ENCODE measurements around the gene ACTR10. TPM values are rescaled to one million over a fixed set of nuclear protein-coding genes. Genes with fewer than 3 reads are reported as not detected.

ACTR10 gene
- total RNA-seq, 1 donor from 2014 or later: 98.7 TPM

- no peaks in the 10 kb centered on the region for H3K27me3 ChIP-seq (ENCODE audit: insufficient read depth, low read length)
- no peak overlapping the region for H3K27ac ChIP-seq (ENCODE audit: low read depth, low read length)
- DNase-seq (ENCODE audit: low read depth) (no peak), FAIRE-seq (no peak)
- no peak for TF ChIP-seq CTCF (IDR thresholded peaks at IDR 0.05; ENCODE audit: insufficient read depth, low read depth, low read length)
- TF ChIP-seq EZH2 (IDR thresholded peaks at IDR 0.05; ENCODE audit: insufficient read depth, low read length): no peak
- Mint-ChIP-seq H3K27ac (ENCODE audit: unreplicated experiment) (no peak overlapping the region), H3K4me1 (ENCODE audit: low read depth, unreplicated experiment) (peaks cover 15% of the 10 kb centered on the region), H3K4me3 (ENCODE audit: unreplicated experiment) (no peak overlapping the region), H3K36me3 (ENCODE audit: low read depth, unreplicated experiment) (peaks cover 2% of the 10 kb centered on the region), H3K27me3 (ENCODE audit: low read depth, unreplicated experiment) (no peaks in the 10 kb centered on the region), H3K9me3 (ENCODE audit: unreplicated experiment) (no peaks in the 10 kb centered on the region)
- H2AFZ ChIP-seq (ENCODE audit: low read depth, low read length): no peak overlapping the region
- no peaks in the 10 kb centered on the region for H3K79me2 ChIP-seq (ENCODE audit: insufficient read depth, low read length)
- no peak overlapping the region for H3K4me2 ChIP-seq (ENCODE audit: low read length)
- peaks cover 13% of the 10 kb centered on the region for H3K4me1 ChIP-seq (ENCODE audit: insufficient read depth, low read length)
- no peaks in the 10 kb centered on the region for H3K9me3 ChIP-seq (ENCODE audit: insufficient read depth, low read depth, low read length)
- H3K4me3 ChIP-seq (ENCODE audit: insufficient read depth, low read depth, low read length): no peak overlapping the region
- H3K9ac ChIP-seq (ENCODE audit: low read length): no peak overlapping the region
- H3K36me3 ChIP-seq (ENCODE audit: insufficient read depth, low read length): no peaks in the 10 kb centered on the region
- no peaks in the 10 kb centered on the region for H4K20me1 ChIP-seq (ENCODE audit: insufficient read depth, low read length)
These were observed 32.1 kb upstream of the ACTR10 start for GRCh38 chr14:58167891-58168290.

GRCh38 chr14:58171090-58171489 lies 28.9 kb upstream of the ACTR10 start:
- H2AFZ ChIP-seq (ENCODE audit: low read depth, low read length): peak overlapping the region; percentile 27
- DNase-seq (ENCODE audit: low read depth): peak; percentile 74
- H3K4me1 Mint-ChIP-seq (ENCODE audit: low read depth, unreplicated experiment): peaks cover 15% of the 10 kb centered on the region
- H3K9me3 Mint-ChIP-seq (ENCODE audit: unreplicated experiment): no peaks in the 10 kb centered on the region
- H3K4me3 Mint-ChIP-seq (ENCODE audit: unreplicated experiment): no peak overlapping the region
- TF ChIP-seq CTCF (IDR thresholded peaks at IDR 0.05; ENCODE audit: insufficient read depth, low read depth, low read length): no peak
- TF ChIP-seq EZH2 (IDR thresholded peaks at IDR 0.05; ENCODE audit: insufficient read depth, low read length): no peak
- H3K36me3 Mint-ChIP-seq (ENCODE audit: low read depth, unreplicated experiment): peaks cover 2% of the 10 kb centered on the region
- H3K9me3 ChIP-seq (ENCODE audit: insufficient read depth, low read depth, low read length): no peaks in the 10 kb centered on the region
- H3K27me3 ChIP-seq (ENCODE audit: insufficient read depth, low read length): no peaks in the 10 kb centered on the region
- peak; percentile 82 for FAIRE-seq
- H3K27ac ChIP-seq (ENCODE audit: low read depth, low read length): no peak overlapping the region
- peaks cover 6% of the 10 kb centered on the region for H3K4me1 ChIP-seq (ENCODE audit: insufficient read depth, low read length)
- peak overlapping the region; percentile 54 for H3K4me2 ChIP-seq (ENCODE audit: low read length)
- H3K79me2 ChIP-seq (ENCODE audit: insufficient read depth, low read length): no peaks in the 10 kb centered on the region
- no peaks in the 10 kb centered on the region for H3K27me3 Mint-ChIP-seq (ENCODE audit: low read depth, unreplicated experiment)
- H3K9ac ChIP-seq (ENCODE audit: low read length): no peak overlapping the region
- no peak overlapping the region for H3K4me3 ChIP-seq (ENCODE audit: insufficient read depth, low read depth, low read length)
- peak overlapping the region; percentile 70 for H3K27ac Mint-ChIP-seq (ENCODE audit: unreplicated experiment)
- no peaks in the 10 kb centered on the region for H4K20me1 ChIP-seq (ENCODE audit: insufficient read depth, low read length)
- no peaks in the 10 kb centered on the region for H3K36me3 ChIP-seq (ENCODE audit: insufficient read depth, low read length)

GRCh38 chr14:58177125-58177524 lies 22.8 kb upstream of the ACTR10 start:
- Mint-ChIP-seq H3K4me1 (ENCODE audit: low read depth, unreplicated experiment) (no peaks in the 10 kb centered on the region), H3K27ac (ENCODE audit: unreplicated experiment) (no peak overlapping the region), H3K36me3 (ENCODE audit: low read depth, unreplicated experiment) (no peaks in the 10 kb centered on the region), H3K9me3 (ENCODE audit: unreplicated experiment) (no peaks in the 10 kb centered on the region), H3K4me3 (ENCODE audit: unreplicated experiment) (no peak overlapping the region), H3K27me3 (ENCODE audit: low read depth, unreplicated experiment) (no peaks in the 10 kb centered on the region)
- Histone ChIP-seq H3K27me3 (ENCODE audit: insufficient read depth, low read length) (no peaks in the 10 kb centered on the region), H3K9ac (ENCODE audit: low read length) (no peak overlapping the region), H3K4me3 (ENCODE audit: insufficient read depth, low read depth, low read length) (no peak overlapping the region), H3K79me2 (ENCODE audit: insufficient read depth, low read length) (no peaks in the 10 kb centered on the region), H3K4me2 (ENCODE audit: low read length) (no peak overlapping the region), H3K4me1 (ENCODE audit: insufficient read depth, low read length) (no peaks in the 10 kb centered on the region), H3K36me3 (ENCODE audit: insufficient read depth, low read length) (no peaks in the 10 kb centered on the region), H3K27ac (ENCODE audit: low read depth, low read length) (no peak overlapping the region), H2AFZ (ENCODE audit: low read depth, low read length) (no peak overlapping the region), H3K9me3 (ENCODE audit: insufficient read depth, low read depth, low read length) (no peaks in the 10 kb centered on the region), H4K20me1 (ENCODE audit: insufficient read depth, low read length) (no peaks in the 10 kb centered on the region)
- DNase-seq (ENCODE audit: low read depth): no peak
- FAIRE-seq: no peak
- TF ChIP-seq CTCF (IDR thresholded peaks at IDR 0.05; ENCODE audit: insufficient read depth, low read depth, low read length): no peak
- TF ChIP-seq EZH2 (IDR thresholded peaks at IDR 0.05; ENCODE audit: insufficient read depth, low read length): no peak
